Measurements from ENCODE around the gene POLE3. TPM values are rescaled to one million over a fixed set of nuclear protein-coding genes. Genes with fewer than 3 reads are reported as not detected.
"Not testable (repeated sequence)": the region's sequence is repeated elsewhere in the genome, so short reads cannot be mapped to it uniquely, and the experiment has no call there.

Gene POLE3
- total and polyA plus RNA-seq, 2 experiments from 2014 or later: 49.4 to 55.4 TPM

DNA sequence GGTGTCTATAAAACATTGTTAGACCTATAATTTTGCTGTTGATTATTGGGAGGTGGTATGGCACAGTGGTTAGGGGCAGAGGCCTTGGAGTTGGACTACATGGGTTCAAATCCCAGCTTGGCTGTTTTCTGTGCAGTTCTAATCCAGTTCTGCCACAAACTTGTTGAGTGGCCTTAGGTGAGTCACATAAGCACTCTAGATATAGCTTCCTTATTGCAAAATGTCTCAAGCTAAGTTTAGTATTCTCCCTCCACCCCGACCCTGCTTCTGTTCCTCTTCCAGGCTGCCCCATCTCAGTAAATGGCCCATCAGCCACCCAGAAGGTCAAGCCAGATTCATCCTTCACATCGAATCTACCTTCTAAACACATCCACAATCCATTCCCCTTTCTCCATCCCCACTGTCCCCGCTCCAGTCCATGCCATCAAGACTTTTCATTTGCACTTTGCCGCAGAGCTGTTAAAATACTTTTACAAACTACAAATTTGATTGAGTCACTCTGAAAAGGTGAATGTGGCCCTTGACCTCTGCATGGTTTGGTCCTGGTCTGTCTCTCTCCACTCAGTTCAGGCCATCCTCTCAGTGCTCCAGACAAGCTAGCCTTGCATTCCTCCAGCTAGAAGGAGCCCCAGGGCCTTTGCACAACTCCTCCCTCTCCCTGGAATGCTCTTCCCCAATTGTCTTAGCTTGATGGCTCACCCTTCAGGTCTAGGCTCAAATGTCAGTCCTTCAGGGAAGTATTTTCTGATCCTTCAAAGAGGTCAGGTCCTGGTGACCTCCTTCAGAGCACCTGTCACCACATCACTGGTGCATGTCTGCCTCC is 23.7 kb downstream of the POLE3 start:
- no peaks in the 10 kb centered on the region for H3K9me2 ChIP-seq (ENCODE audit: insufficient read depth)
- H4K20me1 ChIP-seq (ENCODE audit: insufficient read depth): no peaks in the 10 kb centered on the region
- in situ Hi-C loops (cut with MboI): no loop called here
- WGBS, 2 experiments (ENCODE audit: low coverage in 1 of 2, low lambda C conversion rate in 2 of 2, missing lambda C conversion rate in 2 of 2): 97 to 98% methylated on average over 4 of the region's 4 CpGs
- H3K4me3 ChIP-seq: no peak overlapping the region
- no peak for DNase-seq
- H3K36me3 ChIP-seq (ENCODE audit: low read depth): peaks cover 3% of the 10 kb centered on the region; the same call in 1 of the 2 replicates
- H3K4me1 ChIP-seq (ENCODE audit: insufficient read depth): no peaks in the 10 kb centered on the region
- no peaks in the 10 kb centered on the region for H3K9me3 ChIP-seq (ENCODE audit: low read depth)
- H3K27ac ChIP-seq: no peak overlapping the region
- no peak overlapping the region for H2AFZ ChIP-seq
- no peaks in the 10 kb centered on the region for H3K27me3 ChIP-seq (replicated peaks; ENCODE audit: insufficient read depth)
- H3K4me2 ChIP-seq (ENCODE audit: unreplicated experiment): no peak overlapping the region
- no peaks in the 10 kb centered on the region for H3K79me2 ChIP-seq (ENCODE audit: insufficient read depth)
- no peaks in the 10 kb centered on the region for H3F3A ChIP-seq (ENCODE audit: insufficient read depth)
- no peak overlapping the region for H3K9ac ChIP-seq
- TF ChIP-seq EZH2phosphoT487 (IDR thresholded peaks at IDR 0.05; ENCODE audit: insufficient read depth, low read depth): no peak
- no peak for TF ChIP-seq EZH2 (IDR thresholded peaks at IDR 0.05; ENCODE audit: insufficient read depth, poor library complexity, severe bottlenecking)

DNA sequence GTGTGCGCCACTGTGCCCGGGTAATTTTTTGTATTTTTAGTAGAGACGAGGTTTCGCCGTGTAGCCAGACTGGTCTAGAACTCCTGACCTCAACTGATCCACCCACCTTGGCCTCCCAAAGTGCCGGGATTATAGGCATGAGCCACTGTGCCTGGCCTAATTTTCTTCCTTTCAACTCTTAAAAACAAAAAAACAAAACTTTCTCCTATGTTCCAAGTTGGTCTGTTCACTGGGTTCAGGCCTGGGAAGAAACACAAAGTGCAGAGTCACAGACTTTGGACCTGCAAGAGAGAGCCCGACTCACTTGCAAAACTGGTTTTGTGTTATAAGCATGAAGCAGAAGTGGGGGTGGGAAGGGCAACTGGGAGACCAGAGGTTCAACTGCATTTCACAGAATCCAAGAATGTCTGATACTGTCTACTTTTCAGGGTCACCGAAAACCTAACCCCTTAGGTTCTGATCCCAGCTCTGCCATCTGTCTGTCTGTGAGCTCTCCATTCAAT is 28.5 kb downstream of the POLE3 start:
- no peak overlapping the region for H3K9ac ChIP-seq
- in situ Hi-C loops (cut with MboI): no loop called here
- H3K79me2 ChIP-seq (ENCODE audit: insufficient read depth): no peaks in the 10 kb centered on the region
- H3K9me3 ChIP-seq (ENCODE audit: low read depth): no peaks in the 10 kb centered on the region
- no peak overlapping the region for H3K27ac ChIP-seq
- H3F3A ChIP-seq (ENCODE audit: insufficient read depth): no peaks in the 10 kb centered on the region
- no peaks in the 10 kb centered on the region for H3K9me2 ChIP-seq (ENCODE audit: insufficient read depth)
- no peaks in the 10 kb centered on the region for H3K27me3 ChIP-seq (replicated peaks; ENCODE audit: insufficient read depth)
- no peak overlapping the region for H3K4me3 ChIP-seq
- H4K20me1 ChIP-seq (ENCODE audit: insufficient read depth): no peaks in the 10 kb centered on the region
- no peak for DNase-seq
- no peak overlapping the region for H3K4me2 ChIP-seq (ENCODE audit: unreplicated experiment)
- WGBS, 2 experiments (ENCODE audit: low coverage in 1 of 2, low lambda C conversion rate in 2 of 2, missing lambda C conversion rate in 2 of 2): 86 to 87% methylated on average over 8 of the region's 8 CpGs
- TF ChIP-seq EZH2 (IDR thresholded peaks at IDR 0.05; ENCODE audit: insufficient read depth, poor library complexity, severe bottlenecking) (no peak), EZH2phosphoT487 (IDR thresholded peaks at IDR 0.05; ENCODE audit: insufficient read depth, low read depth) (no peak)
- H3K4me1 ChIP-seq (ENCODE audit: insufficient read depth): no peaks in the 10 kb centered on the region
- no peak overlapping the region for H2AFZ ChIP-seq
- no peaks in the 10 kb centered on the region for H3K36me3 ChIP-seq (ENCODE audit: low read depth)

DNA sequence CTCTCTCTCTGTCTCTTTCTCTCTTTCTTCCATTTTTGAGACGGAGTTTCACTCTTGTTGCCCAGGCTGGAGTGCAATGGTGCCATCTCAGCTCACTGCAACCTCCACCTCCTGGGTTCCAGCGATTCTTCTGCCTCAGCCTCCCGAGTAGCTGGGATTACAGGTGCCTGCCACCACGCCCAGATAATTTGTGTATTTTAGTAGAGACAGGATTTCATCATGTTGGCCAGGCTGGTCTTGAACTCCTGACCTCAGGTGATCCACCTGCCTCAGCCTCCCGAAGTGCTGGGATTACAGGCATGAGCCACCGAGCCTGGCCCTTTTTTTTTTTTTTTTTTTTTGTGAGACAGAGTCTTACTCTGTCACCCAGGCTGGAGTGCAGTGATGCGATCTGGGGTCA is 29.0 kb downstream of the POLE3 start:
- H3K9ac ChIP-seq; H2AFZ ChIP-seq; H3K4me1 ChIP-seq (ENCODE audit: insufficient read depth); H3K79me2 ChIP-seq (ENCODE audit: insufficient read depth); H3K27ac ChIP-seq; H3K4me2 ChIP-seq (ENCODE audit: unreplicated experiment); H3K27me3 ChIP-seq (replicated peaks; ENCODE audit: insufficient read depth); H3K9me2 ChIP-seq (ENCODE audit: insufficient read depth); H3F3A ChIP-seq (ENCODE audit: insufficient read depth); DNase-seq; H3K36me3 ChIP-seq (ENCODE audit: low read depth); H3K9me3 ChIP-seq (ENCODE audit: low read depth); in situ Hi-C loops (cut with MboI); H4K20me1 ChIP-seq (ENCODE audit: insufficient read depth); H3K4me3 ChIP-seq: not testable (repeated sequence)
- WGBS, 2 experiments (ENCODE audit: low coverage in 1 of 2, low lambda C conversion rate in 2 of 2, missing lambda C conversion rate in 2 of 2): 61 to 62% methylated on average over 7 of the region's 7 CpGs

DNA sequence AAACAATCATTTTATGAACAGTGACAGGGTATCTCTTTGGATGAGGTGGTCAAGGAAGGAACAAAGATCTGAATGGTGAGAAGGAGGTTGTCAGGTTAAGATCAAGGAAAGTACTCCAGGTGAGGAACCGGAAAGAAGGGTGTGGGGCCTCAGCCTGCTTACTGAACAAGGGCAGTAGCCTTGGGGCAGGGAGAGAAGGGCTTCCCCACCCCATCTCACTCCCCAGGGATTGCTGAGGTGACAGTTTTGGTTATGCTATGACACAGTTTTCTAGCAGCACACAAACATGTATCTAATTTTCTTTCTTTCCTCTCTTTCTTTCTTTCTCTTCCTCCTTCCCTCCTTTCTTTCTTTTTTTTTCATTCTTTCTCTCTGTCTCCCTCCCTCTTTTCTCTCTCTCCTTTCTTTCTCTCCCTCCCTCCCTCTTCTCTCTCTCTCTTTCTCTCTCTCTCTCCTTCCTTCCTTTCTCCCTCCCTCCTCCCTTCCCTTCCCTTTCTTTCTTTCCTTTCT is 29.6 kb downstream of the POLE3 start:
- no peaks in the 10 kb centered on the region for H3K27me3 ChIP-seq (replicated peaks; ENCODE audit: insufficient read depth)
- H3K9ac ChIP-seq: no peak overlapping the region
- H3K9me3 ChIP-seq (ENCODE audit: low read depth): no peaks in the 10 kb centered on the region
- no peak for DNase-seq
- H3K27ac ChIP-seq: no peak overlapping the region
- 35 to 43% methylated on average over 1 of the region's 1 CpG for whole genome bisulfite sequencing, 2 experiments (ENCODE audit: low coverage in 1 of 2, low lambda C conversion rate in 2 of 2, missing lambda C conversion rate in 2 of 2)
- H3F3A ChIP-seq (ENCODE audit: insufficient read depth): no peaks in the 10 kb centered on the region
- no peaks in the 10 kb centered on the region for H4K20me1 ChIP-seq (ENCODE audit: insufficient read depth)
- no peak overlapping the region for H3K4me3 ChIP-seq
- H3K9me2 ChIP-seq (ENCODE audit: insufficient read depth): no peaks in the 10 kb centered on the region
- H2AFZ ChIP-seq: no peak overlapping the region
- no peak overlapping the region for H3K4me2 ChIP-seq (ENCODE audit: unreplicated experiment)
- H3K4me1 ChIP-seq (ENCODE audit: insufficient read depth): no peaks in the 10 kb centered on the region
- no peaks in the 10 kb centered on the region for H3K36me3 ChIP-seq (ENCODE audit: low read depth)
- no peaks in the 10 kb centered on the region for H3K79me2 ChIP-seq (ENCODE audit: insufficient read depth)
- in situ Hi-C loops (cut with MboI): no loop called here
- TF ChIP-seq EZH2phosphoT487 (IDR thresholded peaks at IDR 0.05; ENCODE audit: insufficient read depth, low read depth) (no peak), EZH2 (IDR thresholded peaks at IDR 0.05; ENCODE audit: insufficient read depth, poor library complexity, severe bottlenecking) (no peak)

DNA sequence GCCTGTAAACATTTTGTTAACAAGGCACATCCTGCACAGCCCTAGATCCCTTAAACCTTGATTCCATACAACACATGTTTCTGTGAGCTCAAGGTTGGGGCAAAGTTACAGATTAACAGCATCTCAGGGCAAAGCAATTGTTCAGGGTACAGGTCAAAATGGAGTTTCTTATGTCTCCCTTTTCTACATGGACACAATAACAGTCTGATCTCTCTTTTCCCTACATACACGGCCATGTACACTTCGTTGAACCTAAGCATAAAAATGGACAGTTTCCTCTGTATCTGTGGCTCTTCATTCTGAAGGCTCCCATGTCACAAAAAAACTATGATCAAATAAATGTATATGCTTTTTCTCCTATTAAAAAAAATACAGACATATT is 30.7 kb downstream of the POLE3 start:
- H2AFZ ChIP-seq; H3K9me3 ChIP-seq (ENCODE audit: low read depth); H3K9me2 ChIP-seq (ENCODE audit: insufficient read depth); in situ Hi-C loops (cut with MboI); H3F3A ChIP-seq (ENCODE audit: insufficient read depth); H3K9ac ChIP-seq; H3K79me2 ChIP-seq (ENCODE audit: insufficient read depth); H3K27me3 ChIP-seq (replicated peaks; ENCODE audit: insufficient read depth); H3K4me1 ChIP-seq (ENCODE audit: insufficient read depth); H3K4me3 ChIP-seq; H4K20me1 ChIP-seq (ENCODE audit: insufficient read depth); H3K36me3 ChIP-seq (ENCODE audit: low read depth); H3K4me2 ChIP-seq (ENCODE audit: unreplicated experiment); DNase-seq; H3K27ac ChIP-seq: not testable (repeated sequence)
- WGBS, 2 experiments (ENCODE audit: low coverage in 1 of 2, low lambda C conversion rate in 2 of 2, missing lambda C conversion rate in 2 of 2): 76 to 91% methylated on average over 2 of the region's 2 CpGs

DNA sequence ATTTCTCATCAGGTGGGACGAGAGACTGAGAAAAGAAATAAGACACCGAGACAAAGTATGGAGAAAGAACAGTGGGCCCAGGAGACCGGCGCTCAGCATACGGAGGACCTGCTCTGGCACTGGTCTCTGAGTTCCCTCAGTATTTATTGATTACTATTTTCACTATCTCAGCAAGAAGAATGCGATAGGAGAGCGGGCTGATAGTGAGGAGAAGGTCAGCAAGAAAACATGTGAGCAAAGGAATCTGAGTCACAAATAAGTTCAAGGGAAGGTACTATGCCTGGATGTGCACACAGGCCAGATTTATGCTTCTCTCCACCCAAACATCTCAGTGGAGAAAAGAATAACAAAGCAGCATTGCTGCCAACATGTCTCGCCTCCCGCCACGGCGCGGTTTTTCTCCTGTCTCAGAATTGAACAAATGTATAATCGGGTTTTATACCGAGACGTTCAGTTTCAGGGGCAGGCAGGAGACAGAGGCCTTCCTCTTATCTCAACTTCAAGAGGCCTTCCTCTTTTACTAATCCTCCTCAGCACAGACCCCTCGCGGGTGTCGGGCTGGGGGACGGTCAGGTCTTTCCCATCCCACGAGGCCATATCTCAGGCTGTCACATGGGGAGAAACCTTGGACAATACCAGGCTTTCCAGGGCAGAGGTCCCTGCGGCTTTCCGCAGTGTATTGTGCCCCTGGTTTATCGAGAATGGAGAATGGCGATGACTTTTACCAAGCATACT is 31.2 kb downstream of the POLE3 start:
- H3K9me3 ChIP-seq (ENCODE audit: low read depth); H3K9ac ChIP-seq; H3K4me3 ChIP-seq; H3K9me2 ChIP-seq (ENCODE audit: insufficient read depth); H3K27me3 ChIP-seq (replicated peaks; ENCODE audit: insufficient read depth); H3F3A ChIP-seq (ENCODE audit: insufficient read depth); H3K36me3 ChIP-seq (ENCODE audit: low read depth); H2AFZ ChIP-seq; H3K79me2 ChIP-seq (ENCODE audit: insufficient read depth); H4K20me1 ChIP-seq (ENCODE audit: insufficient read depth); in situ Hi-C loops (cut with MboI); DNase-seq; H3K4me1 ChIP-seq (ENCODE audit: insufficient read depth); H3K4me2 ChIP-seq (ENCODE audit: unreplicated experiment); H3K27ac ChIP-seq: not testable (repeated sequence)
- WGBS, 2 experiments (ENCODE audit: low coverage in 1 of 2, low lambda C conversion rate in 2 of 2, missing lambda C conversion rate in 2 of 2): 74 to 75% methylated on average over 23 of the region's 24 CpGs
